T-helper 1 cell (primary cell): ENCODE data around the gene CFL2.

Source experiments
- DNase-seq, 5 donors: peaks; one replicate each; pipeline ENCODE4 v3.0.0-alpha.2; 2012 to 2020

CFL2 gene

DNA sequence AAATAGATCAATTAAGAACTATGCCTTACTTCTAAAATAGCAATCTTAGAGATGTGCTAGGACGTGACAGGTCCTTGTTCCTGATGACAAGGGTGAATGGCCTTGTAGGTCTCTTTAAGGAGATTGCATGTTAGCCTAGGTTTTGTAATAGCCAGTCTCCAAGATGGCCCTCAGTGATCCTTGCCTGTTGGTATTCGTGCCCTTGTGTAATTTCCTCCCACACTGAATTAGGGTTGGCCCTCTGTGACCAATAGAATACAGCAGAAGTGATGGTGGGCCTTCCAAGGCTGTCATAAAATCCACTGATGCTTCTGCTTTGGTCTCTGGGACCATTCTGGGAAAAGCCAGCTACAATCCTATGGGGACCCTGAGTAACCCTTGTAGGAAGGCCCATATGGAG lies 46.3 kb downstream of the CFL2 start:
- no peak for DNase-seq

- no peak for DNase-seq
Measured at GRCh38 chr14:34667007-34667406, 47.4 kb downstream of the CFL2 start.

DNA sequence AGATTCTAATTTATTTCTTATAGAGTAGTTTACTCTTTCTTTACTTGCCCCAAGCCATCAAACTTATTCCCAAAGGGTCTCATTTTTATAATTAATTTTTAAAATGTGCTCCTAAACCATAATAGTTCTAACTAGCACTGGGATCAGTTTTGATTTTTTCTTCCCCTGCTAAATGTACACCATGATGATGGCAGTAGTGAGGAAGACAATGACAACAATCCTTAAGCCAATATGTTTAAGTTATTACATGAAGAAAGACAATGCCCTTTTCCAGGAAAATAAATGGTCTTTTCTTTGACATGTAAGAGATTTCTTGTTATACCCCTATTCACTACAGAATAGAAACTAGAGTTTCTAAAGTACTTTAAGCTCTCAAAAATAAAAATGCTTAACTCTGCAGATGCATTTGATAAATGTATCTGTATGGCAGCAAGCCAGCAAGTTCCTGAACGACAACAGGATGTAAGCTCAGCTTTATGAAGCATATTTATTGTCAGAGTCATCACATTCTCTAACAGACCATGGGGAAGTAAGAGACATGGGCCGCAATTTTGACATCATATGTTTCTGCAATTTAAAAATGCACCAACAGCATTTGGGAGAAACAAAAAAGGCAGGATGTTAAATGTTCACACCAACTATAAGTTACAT lies 48.5 kb downstream of the CFL2 start:
- peak in 2 of 5 donors; percentile 14 to 74 for DNase-seq

DNA sequence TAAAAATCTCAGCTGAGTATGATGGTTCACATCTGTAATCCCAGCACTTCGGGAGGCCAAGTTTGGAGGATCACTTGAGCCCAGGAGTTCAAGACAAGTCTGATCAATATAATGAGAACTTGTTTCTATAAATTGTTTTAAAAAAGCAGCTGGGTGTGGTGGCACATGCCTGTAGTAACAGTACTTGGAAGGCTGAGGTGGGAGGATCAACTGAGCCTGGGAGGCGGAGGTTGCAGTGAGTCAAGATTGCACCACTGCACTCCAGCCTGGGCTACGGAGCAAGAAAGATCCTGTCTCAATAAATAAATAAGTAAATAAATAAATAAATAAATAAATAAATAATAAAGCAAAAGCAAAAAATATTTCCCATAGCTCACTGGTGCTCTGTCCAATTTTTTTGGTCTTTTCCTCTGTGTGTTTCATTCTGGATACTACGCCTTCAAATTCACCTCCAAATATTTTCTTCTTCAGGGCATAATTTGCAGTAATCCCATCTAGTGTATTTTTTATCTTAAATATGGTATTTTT lies 51.8 kb downstream of the CFL2 start:
- DNase-seq = no peak

GRCh38 chr14:34660796-34661195 lies 53.6 kb downstream of the CFL2 start:
- no peak for DNase-seq
